ENCODE data around the gene PRKCZ.
"Not testable (repeated sequence)": the region's sequence is repeated elsewhere in the genome, so short reads cannot be mapped to it uniquely, and the experiment has no call there.

PRKCZ gene

GRCh38 chr1:2137257-2138121 is 87.3 kb downstream of the PRKCZ start:
- DNase-seq, result no peak

GRCh38 chr1:2139156-2139555 is 88.9 kb downstream of the PRKCZ start:
- DNase-seq, result not testable (repeated sequence)

GRCh38 chr1:2141025-2141424 is 90.8 kb downstream of the PRKCZ start:
- no peak for DNase-seq

- DNase-seq, result no peak
Measured at GRCh38 chr1:2143814-2144500, 93.7 kb downstream of the PRKCZ start.

GRCh38 chr1:2144501-2145090 is 94.4 kb downstream of the PRKCZ start:
- DNase-seq, result no peak

GRCh38 chr1:2145946-2146835 is 96.0 kb downstream of the PRKCZ start:
- DNase-seq, result no peak

- DNase-seq, result no peak
Measured at GRCh38 chr1:2146836-2147517, 96.8 kb downstream of the PRKCZ start.

GRCh38 chr1:2147869-2148268 is 97.7 kb downstream of the PRKCZ start:
- DNase-seq, result not testable (repeated sequence)

GRCh38 chr1:2148691-2149090 is 98.5 kb downstream of the PRKCZ start:
- peak; percentile 49 to 57 for DNase-seq

- DNase-seq, result no peak
Measured at GRCh38 chr1:2150801-2151200, 100.6 kb downstream of the PRKCZ start.

- DNase-seq, result no peak
Measured at GRCh38 chr1:2151252-2151651, 101.0 kb downstream of the PRKCZ start.

- no peak for DNase-seq
Measured at GRCh38 chr1:2151911-2152310, 101.7 kb downstream of the PRKCZ start.

- peak; percentile 16 to 26 for DNase-seq
Measured at GRCh38 chr1:2152954-2153353, 102.7 kb downstream of the PRKCZ start.

GRCh38 chr1:2154022-2154421 is 103.8 kb downstream of the PRKCZ start:
- DNase-seq, result no peak

- no peak for DNase-seq
Measured at GRCh38 chr1:2155147-2155598, 105.0 kb downstream of the PRKCZ start.

- no peak for DNase-seq
Measured at GRCh38 chr1:2155788-2156187, 105.6 kb downstream of the PRKCZ start.

- no peak for DNase-seq
Measured at GRCh38 chr1:2156866-2157265, 106.7 kb downstream of the PRKCZ start.

- DNase-seq, result no peak
Measured at GRCh38 chr1:2157856-2158255, 107.6 kb downstream of the PRKCZ start.

- DNase-seq, result no peak
Measured at GRCh38 chr1:2158272-2158671, 108.1 kb downstream of the PRKCZ start.

- DNase-seq, result no peak
Measured at GRCh38 chr1:2159124-2159523, 108.9 kb downstream of the PRKCZ start.

- DNase-seq, result no peak
Measured at GRCh38 chr1:2160451-2161300, 110.5 kb downstream of the PRKCZ start.

Measured in activated CD4-positive, alpha-beta T cell treated with anti-CD3 and anti-CD28 coated beads for 4 hours (primary cell).